ENCODE results near the gene CHCHD3.

GRCh38 chr7:132793474-132793873 is 288.4 kb downstream of the CHCHD3 start:
- no peak for TF ChIP-seq ZNF549 (tag by site-specific recombination; IDR thresholded peaks at IDR 0.05)
- TF ChIP-seq CTCF (tag by site-specific recombination; IDR thresholded peaks at IDR 0.05) = no peak
- no peak for TF ChIP-seq ZNF398 (tag by site-specific recombination; IDR thresholded peaks at IDR 0.05)
- TF ChIP-seq ZNF660 (tag by site-specific recombination; IDR thresholded peaks at IDR 0.05) = no peak
- TF ChIP-seq ZBTB49 (tag by site-specific recombination; IDR thresholded peaks at IDR 0.05; ENCODE audit: low read depth) = no peak
- TF ChIP-seq ZNF23 (tag by site-specific recombination; IDR thresholded peaks at IDR 0.05; ENCODE audit: borderline replicate concordance) = no peak
